HUES6 (cell line): ENCODE results near the gene ERBB4.

ENCODE experiments used
- H3K27ac ChIP-seq: 2 replicates; pipeline ENCODE4 v1.7.0; 2013; ENCODE audit warnings: low read depth, mild to moderate bottlenecking, low read length, inconsistent platforms
- H3K27me3 ChIP-seq: 2 replicates; pipeline ENCODE4 v1.6.1; 2013; ENCODE audit warnings: low read length; ENCODE audit not compliant: control insufficient read depth, insufficient read depth
- H3K36me3 ChIP-seq: 2 replicates; pipeline ENCODE4 v1.6.1; 2013; ENCODE audit warnings: low read length; ENCODE audit not compliant: control insufficient read depth, insufficient read depth
- H3K4me1 ChIP-seq: 2 replicates; pipeline ENCODE4 v1.6.1; 2013; ENCODE audit warnings: low read length; ENCODE audit not compliant: control insufficient read depth, insufficient read depth
- H3K4me3 ChIP-seq: 2 replicates; pipeline ENCODE4 v1.5.1; 2013; ENCODE audit warnings: low read depth, low read length
- H3K9ac ChIP-seq: one replicate; pipeline ENCODE4 v1.6.1; 2013; ENCODE audit warnings: mild to moderate bottlenecking, low read length
- H3K9me3 ChIP-seq: 2 replicates; pipeline ENCODE4 v1.6.1; 2013; ENCODE audit warnings: low read depth, low read length; ENCODE audit not compliant: control insufficient read depth, insufficient read depth

The ERBB4 gene

DNA sequence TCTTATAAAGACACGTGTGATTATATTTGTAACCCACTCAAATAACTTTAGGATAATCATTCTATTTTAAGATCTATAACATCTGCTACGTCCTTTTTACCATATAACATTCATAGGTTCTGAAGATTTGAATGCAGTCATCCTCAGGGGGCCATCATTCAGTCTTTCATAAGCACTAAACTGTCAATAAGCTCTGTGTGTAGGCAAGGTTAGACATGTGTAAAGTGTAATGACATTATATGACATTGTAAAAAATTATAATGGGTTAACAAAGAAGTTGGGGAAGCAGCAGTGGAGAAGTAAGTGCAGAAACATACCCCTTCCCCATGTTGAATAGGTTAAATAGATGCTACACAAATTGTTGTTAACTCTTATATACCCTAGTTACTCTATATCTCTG is 845.9 kb downstream of the ERBB4 start:
- H3K9ac ChIP-seq: no peak overlapping the region
- no peak overlapping the region for H3K4me3 ChIP-seq
- H3K4me1 ChIP-seq: no peaks in the 10 kb centered on the region
- H3K27ac ChIP-seq: no peak overlapping the region
- no peaks in the 10 kb centered on the region for H3K36me3 ChIP-seq
- H3K9me3 ChIP-seq: no peaks in the 10 kb centered on the region
- H3K27me3 ChIP-seq: no peaks in the 10 kb centered on the region

DNA sequence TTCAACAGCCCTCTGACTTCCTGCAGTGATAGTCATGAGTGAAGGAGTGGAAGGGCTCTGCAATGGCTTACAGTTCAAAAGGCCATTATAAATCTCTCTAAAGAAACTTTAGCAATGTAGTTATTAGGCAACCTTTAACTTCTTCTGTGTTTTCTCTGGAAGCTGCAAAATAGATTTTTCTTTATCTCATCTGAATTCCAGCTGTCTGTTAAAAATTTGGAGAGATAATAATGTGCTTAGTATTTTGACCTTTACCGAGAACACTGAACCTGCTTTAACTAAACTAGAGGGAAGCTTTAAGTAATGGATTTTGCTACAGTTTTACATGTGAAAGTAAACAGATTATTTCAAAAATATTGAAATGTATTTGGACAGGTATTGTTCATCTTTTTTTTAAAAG is 847.9 kb downstream of the ERBB4 start:
- Histone ChIP-seq H3K27me3 (no peaks in the 10 kb centered on the region), H3K36me3 (no peaks in the 10 kb centered on the region), H3K4me1 (no peaks in the 10 kb centered on the region), H3K9ac (no peak overlapping the region), H3K9me3 (no peaks in the 10 kb centered on the region), H3K27ac (no peak overlapping the region), H3K4me3 (no peak overlapping the region)

DNA sequence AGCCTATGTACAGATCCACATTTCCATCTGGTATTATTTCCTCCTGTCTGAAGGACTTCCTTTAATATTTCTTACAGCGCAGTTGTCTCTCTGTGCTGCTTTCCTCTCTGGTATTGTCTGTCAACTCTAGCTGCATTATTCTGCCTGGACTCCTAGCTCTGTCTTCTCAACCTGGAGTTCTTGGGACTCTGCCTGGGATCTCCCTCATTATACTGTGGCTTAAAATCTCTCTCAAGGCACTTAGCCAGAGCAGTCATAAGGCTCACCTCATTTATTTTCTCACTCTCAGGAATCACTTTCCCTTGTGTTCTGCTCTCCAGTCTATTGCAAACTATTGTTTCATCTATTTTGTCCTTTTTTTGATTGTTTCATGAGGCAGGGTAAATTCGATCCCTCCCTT is 850.4 kb downstream of the ERBB4 start:
- Histone ChIP-seq H3K27me3 (no peaks in the 10 kb centered on the region), H3K4me1 (no peaks in the 10 kb centered on the region), H3K9ac (no peak overlapping the region), H3K27ac (no peak overlapping the region), H3K36me3 (no peaks in the 10 kb centered on the region), H3K4me3 (no peak overlapping the region), H3K9me3 (peaks cover 10% of the 10 kb centered on the region; the same call in 1 of the 2 replicates)

DNA sequence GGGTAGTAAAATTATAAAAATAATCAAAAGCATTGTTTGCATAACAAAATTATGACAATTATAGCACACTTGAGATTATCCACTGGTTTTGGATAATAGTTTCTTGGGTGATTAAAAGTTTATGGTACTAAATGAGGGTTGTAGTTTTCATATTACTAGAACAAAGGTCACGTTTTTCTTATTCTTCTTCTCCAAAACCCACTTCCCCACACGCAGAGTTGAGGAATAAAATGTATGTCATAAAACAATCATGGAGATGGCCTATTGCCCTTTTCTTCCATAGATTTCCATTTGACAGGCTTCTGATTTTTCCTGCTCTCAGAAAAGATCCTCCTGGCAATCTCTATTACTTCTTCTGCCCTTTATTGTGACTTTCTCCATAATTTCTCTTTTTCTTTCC is 863.9 kb downstream of the ERBB4 start:
- H3K9me3 ChIP-seq: no peaks in the 10 kb centered on the region
- H3K4me3 ChIP-seq: no peak overlapping the region
- H3K4me1 ChIP-seq: no peaks in the 10 kb centered on the region
- H3K9ac ChIP-seq: no peak overlapping the region
- no peaks in the 10 kb centered on the region for H3K27me3 ChIP-seq
- no peaks in the 10 kb centered on the region for H3K36me3 ChIP-seq
- H3K27ac ChIP-seq: no peak overlapping the region

DNA sequence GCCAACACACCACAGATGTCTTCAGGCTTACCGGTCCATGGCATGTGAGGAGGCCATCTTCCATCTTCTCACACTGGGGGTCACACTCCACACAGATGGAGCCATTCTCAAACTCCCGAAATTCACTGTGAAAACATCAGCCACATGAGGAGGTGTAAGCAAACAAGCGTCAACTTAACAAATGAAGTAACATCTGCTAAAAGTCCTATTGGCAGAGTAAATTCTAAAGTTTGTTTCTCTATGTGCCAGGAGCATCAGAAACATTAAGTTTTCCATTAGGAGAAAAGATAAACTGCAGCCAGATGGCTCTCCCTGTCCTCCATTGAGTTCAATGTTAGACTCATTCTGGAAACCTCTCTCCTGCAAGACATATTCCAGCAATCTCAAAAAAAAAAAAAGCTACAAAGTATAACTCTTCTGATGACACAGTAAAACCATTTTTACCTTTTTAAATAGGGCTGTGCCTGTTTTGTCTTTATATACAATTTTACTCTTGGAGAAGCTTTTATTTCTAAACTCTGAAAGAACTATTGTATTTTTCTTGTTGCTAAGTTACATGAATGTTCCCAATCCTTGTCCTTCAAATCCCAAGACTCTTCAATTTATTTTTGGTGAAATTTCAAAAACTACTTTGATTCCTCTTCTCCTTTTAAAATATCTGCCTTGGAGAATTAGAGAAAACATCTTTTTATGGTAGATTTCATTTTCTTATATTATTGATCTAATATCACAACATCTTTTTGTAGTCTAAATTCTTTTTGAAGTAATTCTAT is 865.3 kb downstream of the ERBB4 start:
- Histone ChIP-seq H3K9ac (no peak overlapping the region), H3K36me3 (no peaks in the 10 kb centered on the region), H3K4me1 (no peaks in the 10 kb centered on the region), H3K27me3 (no peaks in the 10 kb centered on the region), H3K27ac (no peak overlapping the region), H3K9me3 (no peaks in the 10 kb centered on the region), H3K4me3 (no peak overlapping the region)

DNA sequence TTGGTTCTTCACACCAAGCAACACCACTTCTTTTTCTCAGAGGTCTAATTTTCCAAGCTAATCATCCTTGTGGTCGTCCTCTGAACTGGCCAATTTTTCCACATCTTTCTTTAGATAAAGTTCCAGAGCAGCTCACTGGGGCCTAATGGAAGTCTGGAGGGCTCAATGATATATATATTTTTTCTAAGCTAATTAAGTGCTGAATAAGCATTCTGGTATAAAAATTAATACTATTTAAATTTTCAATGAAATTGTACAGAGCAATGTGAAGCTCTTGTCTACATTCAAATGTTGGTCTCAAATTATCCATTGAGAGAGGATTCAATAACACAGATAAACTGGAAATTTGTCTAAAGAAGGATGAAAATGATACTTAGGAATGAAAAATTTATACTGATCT is 866.6 kb downstream of the ERBB4 start:
- no peak overlapping the region for H3K27ac ChIP-seq
- H3K36me3 ChIP-seq: no peaks in the 10 kb centered on the region
- no peak overlapping the region for H3K4me3 ChIP-seq
- no peaks in the 10 kb centered on the region for H3K27me3 ChIP-seq
- H3K4me1 ChIP-seq: no peaks in the 10 kb centered on the region
- no peak overlapping the region for H3K9ac ChIP-seq
- H3K9me3 ChIP-seq: no peaks in the 10 kb centered on the region

DNA sequence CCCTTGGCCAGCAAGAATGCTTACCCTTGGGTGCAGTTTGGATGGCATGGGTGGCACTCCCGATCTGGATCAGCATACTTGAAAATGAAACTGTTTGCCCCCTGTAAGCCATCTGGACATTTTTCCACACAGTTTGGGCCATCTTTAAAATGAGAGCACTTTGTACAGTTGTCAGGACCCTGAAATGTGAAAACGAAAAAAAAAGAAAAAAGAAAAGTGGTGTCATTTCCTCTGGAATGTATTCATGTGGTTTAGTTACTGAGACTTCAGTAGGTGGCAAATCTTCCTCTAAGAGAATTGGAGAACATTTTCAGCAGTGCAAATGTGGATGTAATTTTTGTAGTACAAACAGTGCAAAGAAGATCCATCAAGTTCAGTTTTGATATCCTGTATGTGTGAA is 873.3 kb downstream of the ERBB4 start:
- H3K9ac ChIP-seq: no peak overlapping the region
- no peak overlapping the region for H3K4me3 ChIP-seq
- H3K4me1 ChIP-seq: peaks cover 9% of the 10 kb centered on the region; the same call in 1 of the 2 replicates
- H3K9me3 ChIP-seq: no peaks in the 10 kb centered on the region
- no peak overlapping the region for H3K27ac ChIP-seq
- no peaks in the 10 kb centered on the region for H3K36me3 ChIP-seq
- no peaks in the 10 kb centered on the region for H3K27me3 ChIP-seq

DNA sequence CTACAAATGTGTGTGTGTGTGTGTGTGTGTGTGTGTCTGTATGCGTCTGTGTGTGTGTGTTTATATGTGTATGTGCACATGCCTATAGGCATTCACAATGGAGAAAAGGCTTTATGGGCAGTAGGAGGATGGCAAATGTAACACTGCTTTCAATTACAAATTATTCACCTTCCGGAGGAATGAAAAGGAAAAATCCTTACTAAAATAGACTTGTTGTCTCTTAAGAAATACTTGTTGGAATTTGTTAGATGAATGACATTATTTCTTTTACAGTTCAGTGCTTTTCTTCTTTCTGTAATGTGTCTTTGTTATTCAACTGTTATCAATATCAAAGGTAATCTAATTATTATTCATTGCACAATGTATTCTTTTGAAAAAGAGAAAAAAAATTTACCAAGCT is 874.3 kb downstream of the ERBB4 start:
- no peaks in the 10 kb centered on the region for H3K27me3 ChIP-seq

DNA sequence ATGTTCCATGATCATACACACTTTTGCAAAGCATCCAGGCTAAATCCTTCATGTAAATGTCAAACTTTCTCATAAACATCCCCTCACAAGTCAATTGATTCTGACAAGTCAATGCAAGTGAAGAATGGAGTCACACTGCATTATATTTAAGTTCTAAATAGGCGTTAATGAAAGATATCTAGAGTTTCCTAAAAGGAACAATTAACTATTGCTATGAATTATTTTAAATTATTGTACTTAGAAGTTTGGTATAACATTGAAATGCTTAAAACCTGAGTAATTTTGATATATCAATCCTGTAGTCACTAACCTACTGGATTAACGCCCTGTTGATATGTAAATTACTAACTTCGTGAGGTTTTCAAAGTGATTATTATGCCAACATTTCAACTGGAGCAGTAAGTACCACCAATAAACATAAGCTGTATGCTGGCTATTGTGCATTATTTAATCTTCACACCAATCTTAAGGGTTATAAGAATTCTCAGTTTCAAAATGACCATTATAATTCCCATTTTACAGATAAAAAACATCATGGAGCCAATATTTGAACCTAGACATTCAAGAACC is 884.3 kb downstream of the ERBB4 start:
- H3K36me3 ChIP-seq: no peaks in the 10 kb centered on the region
- H3K9me3 ChIP-seq: no peaks in the 10 kb centered on the region
- no peak overlapping the region for H3K27ac ChIP-seq

More for the DNA sequence above, 874.3 kb downstream of the ERBB4 start:
- Histone ChIP-seq H3K4me3 (no peak overlapping the region), H3K4me1 (peaks cover 9% of the 10 kb centered on the region; the same call in 1 of the 2 replicates), H3K27ac (no peak overlapping the region), H3K36me3 (no peaks in the 10 kb centered on the region), H3K9ac (no peak overlapping the region), H3K9me3 (no peaks in the 10 kb centered on the region)

DNA sequence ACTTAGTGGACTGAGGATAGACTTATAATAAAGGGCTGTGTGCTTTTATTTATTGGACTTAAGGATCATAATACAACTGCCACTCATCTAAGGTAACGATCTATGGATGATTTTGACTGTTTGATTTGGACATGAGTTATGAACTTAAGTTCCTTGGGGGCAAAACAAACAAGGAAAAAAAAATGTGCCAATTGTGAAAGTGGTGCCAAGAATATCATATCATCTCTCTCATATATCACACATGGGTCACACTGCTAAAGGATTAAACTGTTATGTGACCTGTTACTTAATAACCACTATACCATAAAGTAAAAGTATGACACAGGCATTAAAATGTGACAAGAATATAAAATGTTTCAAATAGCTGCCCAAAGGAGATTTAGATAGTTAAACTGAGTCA is 886.3 kb downstream of the ERBB4 start:
- Histone ChIP-seq H3K36me3 (no peaks in the 10 kb centered on the region), H3K4me3 (no peak overlapping the region), H3K9ac (no peak overlapping the region), H3K27ac (no peak overlapping the region), H3K4me1 (peaks cover 10% of the 10 kb centered on the region; the same call in 1 of the 2 replicates), H3K9me3 (no peaks in the 10 kb centered on the region), H3K27me3 (no peaks in the 10 kb centered on the region)

More for the DNA sequence above, 884.3 kb downstream of the ERBB4 start:
- H3K4me3 ChIP-seq: no peak overlapping the region
- H3K4me1 ChIP-seq: peaks cover 10% of the 10 kb centered on the region; the same call in 1 of the 2 replicates
- H3K9ac ChIP-seq: no peak overlapping the region
- H3K27me3 ChIP-seq: no peaks in the 10 kb centered on the region

DNA sequence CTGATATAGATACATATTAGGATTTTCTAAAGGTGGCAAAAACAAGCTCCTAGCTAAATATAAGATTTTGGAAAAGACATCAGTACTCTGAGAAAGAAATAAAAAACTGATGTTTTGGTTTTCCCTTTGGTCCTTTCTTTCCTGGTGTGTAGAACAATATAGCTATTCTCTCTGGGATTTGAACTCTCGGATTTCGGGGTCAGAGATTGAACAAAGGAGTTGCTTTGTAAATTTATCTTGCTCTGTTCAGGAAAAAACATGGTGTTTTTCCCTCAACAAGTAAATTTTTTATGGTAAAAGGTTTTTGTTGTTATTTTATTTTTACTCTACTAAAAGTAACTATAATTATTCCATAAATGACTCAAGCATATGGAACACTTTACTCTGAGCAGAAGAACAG is 889.3 kb downstream of the ERBB4 start:
- Histone ChIP-seq H3K36me3 (no peaks in the 10 kb centered on the region), H3K4me3 (no peak overlapping the region), H3K4me1 (peaks cover 4% of the 10 kb centered on the region; the same call in 1 of the 2 replicates), H3K27ac (no peak overlapping the region), H3K9me3 (no peaks in the 10 kb centered on the region), H3K9ac (no peak overlapping the region), H3K27me3 (no peaks in the 10 kb centered on the region)
